Liver (tissue), 9 donors: ENCODE data around the gene ERC1. TPM values are rescaled to one million over a fixed set of nuclear protein-coding genes. Genes with fewer than 3 reads are reported as not detected.

Experiments
- DNase-seq: peaks from one replicate; pipeline ENCODE4 v3.0.0-alpha.2; 2017; ENCODE audit warnings: low spot score
- H3K27ac ChIP-seq, 2 donors: one replicate each; pipeline ENCODE4 v1.7.0; 2013; ENCODE audit warnings: inconsistent platforms in 2 of 2, low read length in 2 of 2, control low read depth in 1 of 2, low read depth in 1 of 2, mild to moderate bottlenecking in 1 of 2
- H3K27me3 ChIP-seq, 4 donors: one replicate each; pipeline versions ENCODE4 v1.6.1 to v1.7.0; 2013; ENCODE audit warnings: low read length in 3 of 4, inconsistent platforms in 1 of 4, mild to moderate bottlenecking in 1 of 4, moderate library complexity in 1 of 4; ENCODE audit not compliant: control insufficient read depth in 4 of 4, insufficient read depth in 4 of 4
- H3K36me3 ChIP-seq, 4 donors: one replicate each; pipeline versions ENCODE4 v1.6.1 to v1.7.0; 2013; ENCODE audit warnings: low read length in 3 of 4, mild to moderate bottlenecking in 3 of 4, low read depth in 1 of 4, moderate library complexity in 1 of 4; ENCODE audit not compliant: control insufficient read depth in 4 of 4, insufficient read depth in 3 of 4
- H3K4me1 ChIP-seq, 4 donors: one replicate each; pipeline versions ENCODE4 v1.6.1 to v1.7.0; 2013; ENCODE audit warnings: low read length in 3 of 4, mild to moderate bottlenecking in 3 of 4, moderate library complexity in 1 of 4; ENCODE audit not compliant: control insufficient read depth in 4 of 4, insufficient read depth in 4 of 4
- H3K4me3 ChIP-seq, 3 donors: one replicate each; pipeline versions ENCODE4 v1.6.1 to v1.7.0; 2013; ENCODE audit warnings: low read length in 3 of 3, control low read depth in 1 of 3, low read depth in 1 of 3, mild to moderate bottlenecking in 1 of 3
- H3K9ac ChIP-seq, 2 donors: one replicate each; pipeline ENCODE4 v1.7.0; 2013; ENCODE audit warnings: low read length in 2 of 2, mild to moderate bottlenecking in 2 of 2, moderate library complexity in 2 of 2, control low read depth in 1 of 2, low read depth in 1 of 2
- H3K9me3 ChIP-seq, 4 donors: one replicate each; pipeline versions ENCODE4 v1.6.1 to v1.7.0; 2013; ENCODE audit warnings: low read length in 3 of 4; ENCODE audit not compliant: control insufficient read depth in 4 of 4
- ATF3 ChIP-seq: IDR thresholded peaks from 2 replicates; pipeline ENCODE4 v1.6.1; 2016; ENCODE audit warnings: antibody characterized with exemption
- EGR1 ChIP-seq, 2 donors: IDR thresholded peaks; 2 replicates each; pipeline ENCODE4 v1.6.1; 2016 to 2018; ENCODE audit warnings: antibody characterized with exemption in 2 of 2, low read depth in 2 of 2
- FOXA1 ChIP-seq: IDR thresholded peaks from 2 replicates; pipeline ENCODE4 v1.6.1; 2016; ENCODE audit warnings: antibody characterized with exemption
- FOXA2 ChIP-seq: IDR thresholded peaks from 2 replicates; pipeline ENCODE4 v1.6.1; 2016; ENCODE audit warnings: antibody characterized with exemption
- GABPA ChIP-seq, 2 donors: IDR thresholded peaks in 1 of 2; conservative IDR thresholded peaks in 1 of 2; 2 replicates each; pipeline ENCODE4 v1.6.1; 2016; ENCODE audit warnings: antibody characterized with exemption in 2 of 2, mild to moderate bottlenecking in 1 of 2, moderate library complexity in 1 of 2
- HNF4A ChIP-seq, 2 donors: conservative IDR thresholded peaks; 2 replicates each; pipeline ENCODE4 v1.6.1; 2016; ENCODE audit warnings: antibody characterized with exemption in 2 of 2, mild to moderate bottlenecking in 2 of 2
- JUND ChIP-seq, 2 donors: IDR thresholded peaks; 2 replicates each; pipeline ENCODE4 v1.6.1; 2016; ENCODE audit warnings: antibody characterized with exemption in 2 of 2
- MAX ChIP-seq: IDR thresholded peaks from 2 replicates; pipeline ENCODE4 v1.6.1; 2016; ENCODE audit warnings: antibody characterized with exemption
- NR2F2 ChIP-seq: IDR thresholded peaks from 2 replicates; pipeline ENCODE4 v1.6.1; 2016; ENCODE audit warnings: antibody characterized with exemption
- RAD21 ChIP-seq, 2 donors: IDR thresholded peaks; 2 replicates each; pipeline ENCODE4 v1.6.1; 2016; ENCODE audit warnings: antibody characterized with exemption in 2 of 2, mild to moderate bottlenecking in 2 of 2
- RXRA ChIP-seq, 2 donors: IDR thresholded peaks; 2 replicates each; pipeline ENCODE4 v1.6.1; 2017 to 2018; ENCODE audit warnings: antibody characterized with exemption in 2 of 2, mild to moderate bottlenecking in 1 of 2
- SP1 ChIP-seq: IDR thresholded peaks from 2 replicates; pipeline ENCODE4 v1.6.1; 2018; ENCODE audit warnings: antibody characterized with exemption, mild to moderate bottlenecking
- TAF1 ChIP-seq: conservative IDR thresholded peaks from 2 replicates; pipeline ENCODE4 v1.6.1; 2016; ENCODE audit warnings: antibody characterized with exemption, mild to moderate bottlenecking
- YY1 ChIP-seq: IDR thresholded peaks from 2 replicates; pipeline ENCODE4 v1.6.1; 2016; ENCODE audit warnings: antibody characterized with exemption, mild to moderate bottlenecking
- ZBTB33 ChIP-seq: IDR thresholded peaks from 2 replicates; pipeline ENCODE4 v1.6.1; 2016; ENCODE audit warnings: antibody characterized with exemption
- WGBS: extraction: QIAGEN DNeasy Blood & Tissue Kit; methylation state at CpG from one replicate; pipeline ENCODE4 v1.1.7; 2013; 5-methylcytosine and 5-hydroxymethylcytosine counted together
- polyA plus RNA-seq, 2 donors: library from polyadenylated mRNA; stranded (reverse) in 1 of 2; unstranded in 1 of 2; fragments of 200-250 nt in 1 of 2; fragments of >200 nt in 1 of 2; fragmentation: Nextera tagmentation in 1 of 2; extraction: Ambion mirVana in 1 of 2; gene quantifications; one replicate each; pipeline versions ENCODE4 v1.2.1 to v1.2.3, GENCODE V29; 2013 to 2015
- total RNA-seq, 2 donors: library from RNA; depleted of rRNA; stranded (reverse); fragments of >200 nt; gene quantifications; one replicate each; pipeline ENCODE4 v1.2.3, GENCODE V29; 2014
- TF ChIP-seq, protein P1 (sequence below): IDR thresholded peaks from 2 replicates; pipeline ENCODE4 v1.6.1; 2016; ENCODE audit warnings: antibody characterized with exemption, mild to moderate bottlenecking
- TF ChIP-seq, protein P2 (sequence below): fragments of 150-350 bp; IDR thresholded peaks from 2 replicates; pipeline ENCODE4 v1.5.1; 2017; ENCODE audit warnings: improper control_type of control experiment, low read depth, low read length; ENCODE audit not compliant: missing input control
- donor health status: healthy.
- donor health status: healthy.
- donor health status: healthy.
- donor health status: healthy.
- donor health status: healthy.

ERC1 gene
- total and polyA plus RNA-seq, 4 donors, result 6.2 to 50.2 (median 10.3) TPM

- H3K27ac ChIP-seq, result no peak overlapping the region
- no peaks in the 10 kb centered on the region for H3K27me3 ChIP-seq
- no peaks in the 10 kb centered on the region for H3K9me3 ChIP-seq
- TF ChIP-seq HNF4A (conservative IDR thresholded peaks at IDR 0.05) (no peak), FOXA2 (no peak), FOXA1 (no peak), NR2F2 (no peak), SP1 (no peak), TAF1 (no peak), EGR1 (IDR thresholded peaks at IDR 0.05; ENCODE audit: low read depth in 2 of 2) (no peak), YY1 (no peak), JUND (IDR thresholded peaks at IDR 0.05) (no peak), RAD21 (IDR thresholded peaks at IDR 0.05) (no peak)
- TF ChIP-seq, protein P1, sequence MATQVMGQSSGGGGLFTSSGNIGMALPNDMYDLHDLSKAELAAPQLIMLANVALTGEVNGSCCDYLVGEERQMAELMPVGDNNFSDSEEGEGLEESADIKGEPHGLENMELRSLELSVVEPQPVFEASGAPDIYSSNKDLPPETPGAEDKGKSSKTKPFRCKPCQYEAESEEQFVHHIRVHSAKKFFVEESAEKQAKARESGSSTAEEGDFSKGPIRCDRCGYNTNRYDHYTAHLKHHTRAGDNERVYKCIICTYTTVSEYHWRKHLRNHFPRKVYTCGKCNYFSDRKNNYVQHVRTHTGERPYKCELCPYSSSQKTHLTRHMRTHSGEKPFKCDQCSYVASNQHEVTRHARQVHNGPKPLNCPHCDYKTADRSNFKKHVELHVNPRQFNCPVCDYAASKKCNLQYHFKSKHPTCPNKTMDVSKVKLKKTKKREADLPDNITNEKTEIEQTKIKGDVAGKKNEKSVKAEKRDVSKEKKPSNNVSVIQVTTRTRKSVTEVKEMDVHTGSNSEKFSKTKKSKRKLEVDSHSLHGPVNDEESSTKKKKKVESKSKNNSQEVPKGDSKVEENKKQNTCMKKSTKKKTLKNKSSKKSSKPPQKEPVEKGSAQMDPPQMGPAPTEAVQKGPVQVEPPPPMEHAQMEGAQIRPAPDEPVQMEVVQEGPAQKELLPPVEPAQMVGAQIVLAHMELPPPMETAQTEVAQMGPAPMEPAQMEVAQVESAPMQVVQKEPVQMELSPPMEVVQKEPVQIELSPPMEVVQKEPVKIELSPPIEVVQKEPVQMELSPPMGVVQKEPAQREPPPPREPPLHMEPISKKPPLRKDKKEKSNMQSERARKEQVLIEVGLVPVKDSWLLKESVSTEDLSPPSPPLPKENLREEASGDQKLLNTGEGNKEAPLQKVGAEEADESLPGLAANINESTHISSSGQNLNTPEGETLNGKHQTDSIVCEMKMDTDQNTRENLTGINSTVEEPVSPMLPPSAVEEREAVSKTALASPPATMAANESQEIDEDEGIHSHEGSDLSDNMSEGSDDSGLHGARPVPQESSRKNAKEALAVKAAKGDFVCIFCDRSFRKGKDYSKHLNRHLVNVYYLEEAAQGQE, result no peak
- WGBS, result 97% methylated on average over 5 of the region's 5 CpGs
- no peaks in the 10 kb centered on the region for H3K4me1 ChIP-seq
- no peak overlapping the region for H3K4me3 ChIP-seq
- H3K9ac ChIP-seq, result no peak overlapping the region
- DNase-seq, result no peak
- H3K36me3 ChIP-seq, result no peaks in the 10 kb centered on the region
Observed at GRCh38 chr12:1011091-1011490, 20.1 kb downstream of the ERC1 start.

DNA sequence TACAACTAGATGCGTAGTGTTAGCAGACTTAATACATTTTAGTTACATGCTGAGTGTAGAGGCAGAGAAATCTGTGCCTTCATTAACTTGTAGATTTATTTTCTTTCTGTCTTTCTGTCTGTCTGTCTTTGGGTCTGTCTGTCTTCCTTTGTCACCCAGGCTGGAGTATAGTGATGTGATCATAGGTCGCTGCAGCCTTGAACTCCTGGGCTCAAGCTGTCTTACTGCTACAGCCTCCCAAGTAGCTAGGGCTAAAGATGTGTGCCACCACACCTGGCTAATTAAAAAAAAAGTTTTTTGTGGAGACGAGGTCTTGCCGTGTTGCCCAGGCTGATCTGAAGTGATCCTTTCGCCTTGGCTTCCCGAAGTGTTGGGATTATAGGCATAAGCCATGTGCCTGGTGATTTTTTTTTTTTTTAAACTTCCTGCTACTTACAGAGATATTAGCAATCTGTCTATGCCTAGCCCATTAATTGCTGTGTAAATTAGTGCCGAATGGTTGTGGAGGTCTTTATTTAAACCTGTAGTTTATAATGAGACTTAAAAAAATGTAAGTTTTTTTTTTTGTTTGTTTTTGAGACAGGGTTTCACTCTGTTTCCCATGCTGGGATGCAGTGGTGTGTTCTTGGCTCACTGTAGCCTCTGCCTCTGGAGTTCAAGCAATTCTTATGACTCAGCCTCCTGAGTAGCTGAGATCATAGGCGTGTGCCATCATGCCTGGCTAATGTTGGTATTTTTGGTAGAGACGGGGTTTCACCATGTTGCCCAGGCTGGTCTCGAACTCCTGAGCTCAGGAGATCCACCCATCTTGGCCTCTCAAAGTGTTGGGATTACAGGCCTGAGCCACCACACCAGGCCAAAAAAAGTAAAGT, 22.8 kb downstream of the ERC1 start:
- Histone ChIP-seq H3K4me1 (no peaks in the 10 kb centered on the region), H3K9ac (no peak overlapping the region), H3K4me3 (no peak overlapping the region), H3K9me3 (no peaks in the 10 kb centered on the region), H3K27ac (no peak overlapping the region), H3K27me3 (no peaks in the 10 kb centered on the region), H3K36me3 (no peaks in the 10 kb centered on the region)
- WGBS, result 92% methylated on average over 10 of the region's 10 CpGs
- TF ChIP-seq FOXA2, result no peak
- TF ChIP-seq ATF3, result no peak
- no peak for TF ChIP-seq MAX
- no peak for TF ChIP-seq JUND (IDR thresholded peaks at IDR 0.05)
- no peak for TF ChIP-seq HNF4A (conservative IDR thresholded peaks at IDR 0.05)
- no peak for TF ChIP-seq RAD21 (IDR thresholded peaks at IDR 0.05)
- no peak for TF ChIP-seq TAF1
- TF ChIP-seq NR2F2, result no peak
- TF ChIP-seq, protein P2, sequence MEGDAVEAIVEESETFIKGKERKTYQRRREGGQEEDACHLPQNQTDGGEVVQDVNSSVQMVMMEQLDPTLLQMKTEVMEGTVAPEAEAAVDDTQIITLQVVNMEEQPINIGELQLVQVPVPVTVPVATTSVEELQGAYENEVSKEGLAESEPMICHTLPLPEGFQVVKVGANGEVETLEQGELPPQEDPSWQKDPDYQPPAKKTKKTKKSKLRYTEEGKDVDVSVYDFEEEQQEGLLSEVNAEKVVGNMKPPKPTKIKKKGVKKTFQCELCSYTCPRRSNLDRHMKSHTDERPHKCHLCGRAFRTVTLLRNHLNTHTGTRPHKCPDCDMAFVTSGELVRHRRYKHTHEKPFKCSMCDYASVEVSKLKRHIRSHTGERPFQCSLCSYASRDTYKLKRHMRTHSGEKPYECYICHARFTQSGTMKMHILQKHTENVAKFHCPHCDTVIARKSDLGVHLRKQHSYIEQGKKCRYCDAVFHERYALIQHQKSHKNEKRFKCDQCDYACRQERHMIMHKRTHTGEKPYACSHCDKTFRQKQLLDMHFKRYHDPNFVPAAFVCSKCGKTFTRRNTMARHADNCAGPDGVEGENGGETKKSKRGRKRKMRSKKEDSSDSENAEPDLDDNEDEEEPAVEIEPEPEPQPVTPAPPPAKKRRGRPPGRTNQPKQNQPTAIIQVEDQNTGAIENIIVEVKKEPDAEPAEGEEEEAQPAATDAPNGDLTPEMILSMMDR, result no peak
- TF ChIP-seq RXRA (IDR thresholded peaks at IDR 0.05), result no peak
- no peak for TF ChIP-seq EGR1 (IDR thresholded peaks at IDR 0.05; ENCODE audit: low read depth in 2 of 2)
- no peak for TF ChIP-seq GABPA (IDR thresholded peaks at IDR 0.05 in 1 of 2, conservative IDR thresholded peaks at IDR 0.05 in 1 of 2)
- TF ChIP-seq SP1, result no peak
- no peak for TF ChIP-seq ZBTB33
- no peak for DNase-seq
